ENCODE data around the gene B3GAT1. TPM values are rescaled to one million over a fixed set of nuclear protein-coding genes. Genes with fewer than 3 reads are reported as not detected.

Gene B3GAT1
- total RNA-seq, 2 experiments from 2014 or later = 0.14 to 0.22 TPM

- no peak overlapping the region for H3K27ac Mint-ChIP-seq
- no peak overlapping the region for H3K4me3 ChIP-seq (ENCODE audit: low read length)
- intact Hi-C loops (cut with DNase I, micrococcal nuclease) = no loop called here
- H3K36me3 Mint-ChIP-seq (ENCODE audit: low read depth) = no peaks in the 10 kb centered on the region
- ChIA-PET POLR2A (no interaction called here), CTCF (no interaction called here)
- peaks cover 6% of the 10 kb centered on the region for H3K27me3 Mint-ChIP-seq
- ATAC-seq (ENCODE audit: poor library complexity) (no peak), DNase-seq (no peak)
- peaks cover 9 to 15% of the 10 kb centered on the region in 2 experiments for H3K9me3 ChIP-seq (ENCODE audit: control insufficient read depth in 1 of 2, insufficient read depth in 1 of 2, low read length in 2 of 2)
- H3K4me1 Mint-ChIP-seq (ENCODE audit: low read depth) = no peaks in the 10 kb centered on the region
- no peaks in the 10 kb centered on the region for H3K4me1 ChIP-seq (ENCODE audit: insufficient read depth, low read length)
- H3K36me3 ChIP-seq (ENCODE audit: insufficient read depth, low read length) = no peaks in the 10 kb centered on the region
- peaks cover 2 to 4% of the 10 kb centered on the region in 2 experiments for H3K27me3 ChIP-seq (ENCODE audit: control insufficient read depth in 1 of 2, insufficient read depth in 2 of 2, low read length in 2 of 2)
- H3K27ac ChIP-seq (ENCODE audit: low read depth in 1 of 2, low read length in 2 of 2) = no peak overlapping the region
- no peak overlapping the region for H3K4me3 Mint-ChIP-seq
- TF ChIP-seq CTCF (IDR thresholded peaks at IDR 0.05) = no peak
- H3K9me3 Mint-ChIP-seq = peaks cover 3% of the 10 kb centered on the region
Observed at GRCh38 chr11:134452838-134453155, 40.8 kb upstream of the B3GAT1 start.

- DNase-seq (no peak), ATAC-seq (ENCODE audit: poor library complexity) (no peak)
- H3K4me3 ChIP-seq (ENCODE audit: low read length) = no peak overlapping the region
- intact Hi-C loops (cut with DNase I, micrococcal nuclease) = no loop called here
- TF ChIP-seq CTCF (IDR thresholded peaks at IDR 0.05) = no peak
- Mint-ChIP-seq H3K27ac (no peak overlapping the region), H3K36me3 (ENCODE audit: low read depth) (no peaks in the 10 kb centered on the region), H3K4me1 (ENCODE audit: low read depth) (no peaks in the 10 kb centered on the region), H3K9me3 (peaks cover 3% of the 10 kb centered on the region), H3K4me3 (no peak overlapping the region), H3K27me3 (peaks cover 6% of the 10 kb centered on the region)
- no peaks in the 10 kb centered on the region for H3K4me1 ChIP-seq (ENCODE audit: insufficient read depth, low read length)
- no peak overlapping the region for H3K27ac ChIP-seq (ENCODE audit: low read depth in 1 of 2, low read length in 2 of 2)
- H3K36me3 ChIP-seq (ENCODE audit: insufficient read depth, low read length) = no peaks in the 10 kb centered on the region
- H3K9me3 ChIP-seq (ENCODE audit: control insufficient read depth in 1 of 2, insufficient read depth in 1 of 2, low read length in 2 of 2) = peaks cover 7 to 13% of the 10 kb centered on the region in 2 experiments
- CTCF ChIA-PET = no interaction called here
- POLR2A ChIA-PET = no interaction called here
- peaks cover 2 to 4% of the 10 kb centered on the region in 2 experiments for H3K27me3 ChIP-seq (ENCODE audit: control insufficient read depth in 1 of 2, insufficient read depth in 2 of 2, low read length in 2 of 2)
Observed at GRCh38 chr11:134452026-134452837, 40.2 kb upstream of the B3GAT1 start.

DNA sequence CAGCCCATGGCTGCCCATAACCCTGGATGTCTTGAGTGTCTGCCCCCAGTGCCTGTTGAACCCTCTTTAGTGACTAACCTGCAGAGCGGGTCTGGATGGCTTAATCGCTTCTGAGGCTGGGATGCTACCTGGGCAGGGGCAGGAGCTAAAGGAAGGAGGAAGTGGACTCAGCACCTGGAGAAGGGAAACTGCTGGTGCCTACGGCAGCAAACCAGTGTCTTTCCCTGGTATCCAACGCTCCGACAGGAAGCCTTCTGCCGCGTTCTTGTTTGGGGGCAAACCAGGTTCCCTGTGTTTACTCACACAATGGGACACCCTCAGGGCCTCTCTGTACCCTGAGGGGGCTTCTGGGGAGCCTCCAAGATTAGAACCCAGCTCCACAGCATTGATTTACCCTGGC lies 38.1 kb upstream of the B3GAT1 start:
- Mint-ChIP-seq H3K27me3 (peaks cover 13% of the 10 kb centered on the region), H3K4me3 (no peak overlapping the region), H3K27ac (no peak overlapping the region), H3K9me3 (no peaks in the 10 kb centered on the region), H3K4me1 (ENCODE audit: low read depth) (no peaks in the 10 kb centered on the region), H3K36me3 (ENCODE audit: low read depth) (no peaks in the 10 kb centered on the region)
- DNase-seq = no peak
- POLR2A ChIA-PET = no interaction called here
- Histone ChIP-seq H3K9me3 (ENCODE audit: control insufficient read depth in 1 of 2, insufficient read depth in 1 of 2, low read length in 2 of 2) (peaks cover 0 to 8% of the 10 kb centered on the region in 2 experiments), H3K27me3 (ENCODE audit: control insufficient read depth in 1 of 2, insufficient read depth in 2 of 2, low read length in 2 of 2) (peaks cover 2 to 4% of the 10 kb centered on the region in 2 experiments), H3K27ac (ENCODE audit: low read depth in 1 of 2, low read length in 2 of 2) (no peak overlapping the region), H3K4me3 (ENCODE audit: low read length) (no peak overlapping the region), H3K4me1 (ENCODE audit: insufficient read depth, low read length) (no peaks in the 10 kb centered on the region), H3K36me3 (ENCODE audit: insufficient read depth, low read length) (no peaks in the 10 kb centered on the region)
- no peak for ATAC-seq (ENCODE audit: poor library complexity)
- no peak for TF ChIP-seq CTCF (IDR thresholded peaks at IDR 0.05)
- intact Hi-C loops (cut with DNase I, micrococcal nuclease) = no loop called here
- CTCF ChIA-PET = no interaction called here
